Measurements from ENCODE around the gene ADD1. TPM values are rescaled to one million over a fixed set of nuclear protein-coding genes. Genes with fewer than 3 reads are reported as not detected.

ADD1 gene
- polyA plus RNA-seq, 5 donors: 260 to 305 (median 286) TPM

DNA sequence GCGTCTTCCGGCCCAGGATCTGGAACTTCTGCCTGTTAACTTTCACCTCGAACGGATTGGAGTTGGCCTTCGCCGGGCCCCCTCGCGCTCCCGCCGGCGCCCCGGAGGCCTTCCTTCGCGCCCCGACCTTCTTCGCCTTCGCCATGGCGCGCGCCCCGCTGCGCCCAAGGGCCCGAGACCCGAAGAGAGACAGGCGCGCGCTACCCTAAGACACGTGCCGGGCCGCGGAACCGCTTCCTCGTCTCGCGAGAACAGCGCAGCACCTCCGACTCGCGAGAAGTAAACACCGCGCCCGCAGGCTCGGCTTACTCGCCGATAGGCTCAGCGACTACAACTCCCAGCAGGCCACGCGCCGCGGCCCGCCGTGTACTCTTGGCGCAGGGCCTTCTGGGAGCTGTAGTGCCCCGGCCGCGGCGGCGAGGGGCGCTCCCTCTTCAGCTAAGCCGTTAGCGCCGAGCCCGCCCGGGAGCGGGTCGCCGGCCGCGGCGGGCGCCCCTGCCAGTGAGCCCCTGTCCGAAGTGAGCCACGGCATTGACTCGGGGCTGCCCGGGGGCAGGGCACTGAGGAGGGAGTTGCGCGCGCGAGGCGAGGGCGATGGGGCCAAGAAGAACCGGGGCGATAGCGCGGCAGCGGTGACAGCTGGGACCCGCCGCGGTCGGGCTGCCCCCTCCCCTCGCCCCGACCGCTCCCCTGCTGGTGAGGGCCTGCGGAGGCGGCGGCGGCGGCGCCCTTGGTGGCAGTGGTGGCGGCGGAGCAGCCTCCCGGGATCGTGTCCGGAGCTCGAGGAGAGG is 119.7 kb downstream of the ADD1 start, which contains the start of the genes GRK4 and NOP14:
TSS of gene GRK4 (plus strand) at position 397 of the 791 bp plus-strand sequence. CDS start 500 bp downstream, outside the sequence.
TSS of gene NOP14 (minus strand) at position 232 of the 791 bp plus-strand sequence. CDS start at position 145, 87 bp downstream.
- peak; percentile 97 to 98 for DNase-seq

DNA sequence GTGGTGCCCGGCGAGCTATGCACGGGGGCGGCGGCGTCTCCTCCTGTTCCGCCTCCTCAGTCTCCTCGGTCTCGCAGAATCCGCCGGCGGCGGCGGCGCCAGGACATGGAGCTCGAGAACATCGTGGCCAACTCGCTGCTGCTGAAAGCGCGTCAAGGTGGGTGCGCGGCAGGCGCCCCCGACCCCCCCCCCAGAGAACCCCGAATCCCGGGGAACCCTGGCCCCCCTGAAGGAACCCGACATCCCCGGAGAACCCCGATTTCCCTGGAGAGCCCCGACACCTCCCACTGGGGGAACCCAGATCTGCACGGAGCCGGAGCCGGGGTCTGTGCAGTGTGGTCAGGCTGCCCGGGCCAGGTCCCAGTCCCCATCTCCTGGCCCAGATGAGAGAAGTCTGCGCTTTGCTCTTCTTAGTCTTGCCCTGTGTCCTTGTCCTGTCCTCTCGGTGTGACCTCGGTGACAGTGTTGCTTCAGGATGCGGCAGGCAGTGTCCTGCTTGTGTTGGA is 120.4 kb downstream of the ADD1 start:
- no peak for DNase-seq

DNA sequence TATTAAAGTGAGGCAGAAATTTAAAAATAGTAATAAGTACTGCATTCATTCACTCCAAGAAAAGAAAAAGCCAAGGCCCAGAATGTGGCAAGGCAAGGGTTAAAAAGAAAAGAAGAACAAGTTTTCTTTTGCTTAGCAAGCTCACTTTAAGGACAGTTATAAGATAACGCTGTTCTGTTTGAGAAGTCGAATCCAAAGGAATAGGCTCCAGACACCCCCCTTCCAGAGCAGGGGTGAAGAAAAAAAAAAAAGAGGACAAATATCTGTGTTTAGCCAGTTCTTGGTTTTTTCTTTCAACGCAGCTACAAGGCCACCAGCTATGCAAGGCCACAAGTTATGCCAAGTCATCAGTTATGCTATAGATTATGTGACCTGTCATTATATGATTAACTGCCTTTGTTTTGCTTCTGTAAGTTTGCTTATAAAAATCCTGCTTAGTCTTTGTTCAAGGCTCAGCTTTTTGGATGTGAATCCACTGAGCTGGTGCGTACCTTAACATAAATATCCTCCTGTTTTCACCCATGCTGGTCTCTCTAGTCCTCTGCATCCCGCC is 121.1 kb downstream of the ADD1 start:
- no peak for DNase-seq

DNA sequence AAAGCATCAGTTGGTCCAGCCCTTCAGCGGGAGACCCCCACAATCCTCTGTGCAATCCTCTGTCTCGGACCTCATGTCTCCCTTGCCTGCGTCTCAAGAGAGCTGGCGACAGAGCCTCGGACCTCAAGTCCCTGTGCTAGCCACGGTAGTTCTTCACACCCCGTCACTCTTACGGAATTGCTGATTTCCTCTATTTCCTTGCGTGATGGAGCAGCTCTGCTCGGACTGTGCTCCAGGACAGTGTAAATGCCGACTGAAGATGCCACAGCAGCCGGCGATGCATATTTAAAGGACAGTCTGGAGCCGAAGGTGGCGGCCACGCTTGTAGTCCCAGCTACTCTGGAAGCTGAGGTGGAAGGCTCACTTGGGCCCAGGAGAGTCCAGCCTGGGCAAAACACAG is 121.6 kb downstream of the ADD1 start:
- no peak for DNase-seq

DNA sequence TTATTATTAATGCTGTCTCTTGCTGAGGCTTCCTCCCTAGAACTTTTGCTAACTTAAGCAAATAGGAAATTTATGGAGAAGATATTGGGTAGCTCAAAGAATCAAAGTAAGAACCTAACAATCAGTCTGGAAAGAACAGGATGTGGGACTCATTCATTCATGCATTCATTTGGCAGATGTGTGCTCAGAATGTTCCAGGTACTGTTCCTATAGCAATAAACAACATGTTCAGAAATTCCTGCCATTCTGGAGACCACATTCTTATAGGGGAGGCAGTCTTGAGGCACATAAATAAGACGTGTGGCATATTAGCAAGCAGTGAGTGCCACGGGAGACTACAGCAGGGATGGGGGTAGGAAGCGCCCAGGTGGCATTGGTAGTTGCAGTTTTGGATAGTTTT is 124.7 kb downstream of the ADD1 start:
- no peak for DNase-seq

DNA sequence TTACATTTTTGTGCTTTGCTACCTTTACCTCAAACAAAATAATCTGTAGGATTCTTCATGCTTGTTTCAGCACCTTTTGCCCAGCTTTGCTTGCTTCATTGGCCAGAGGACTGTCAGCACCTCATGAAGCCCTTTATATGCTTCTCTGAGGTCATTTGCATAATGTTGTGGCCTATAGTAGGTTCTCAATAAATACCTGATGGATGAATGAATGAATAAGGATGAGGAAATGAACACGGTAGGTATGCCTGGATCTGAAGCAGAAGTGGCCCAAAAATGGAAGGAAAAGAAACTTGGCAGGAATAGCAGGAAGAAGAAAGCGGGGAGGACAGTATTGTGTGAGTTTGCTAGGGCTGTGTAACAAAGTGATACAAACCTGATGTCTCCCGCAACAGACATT is 127.6 kb downstream of the ADD1 start:
- DNase-seq: no peak

DNA sequence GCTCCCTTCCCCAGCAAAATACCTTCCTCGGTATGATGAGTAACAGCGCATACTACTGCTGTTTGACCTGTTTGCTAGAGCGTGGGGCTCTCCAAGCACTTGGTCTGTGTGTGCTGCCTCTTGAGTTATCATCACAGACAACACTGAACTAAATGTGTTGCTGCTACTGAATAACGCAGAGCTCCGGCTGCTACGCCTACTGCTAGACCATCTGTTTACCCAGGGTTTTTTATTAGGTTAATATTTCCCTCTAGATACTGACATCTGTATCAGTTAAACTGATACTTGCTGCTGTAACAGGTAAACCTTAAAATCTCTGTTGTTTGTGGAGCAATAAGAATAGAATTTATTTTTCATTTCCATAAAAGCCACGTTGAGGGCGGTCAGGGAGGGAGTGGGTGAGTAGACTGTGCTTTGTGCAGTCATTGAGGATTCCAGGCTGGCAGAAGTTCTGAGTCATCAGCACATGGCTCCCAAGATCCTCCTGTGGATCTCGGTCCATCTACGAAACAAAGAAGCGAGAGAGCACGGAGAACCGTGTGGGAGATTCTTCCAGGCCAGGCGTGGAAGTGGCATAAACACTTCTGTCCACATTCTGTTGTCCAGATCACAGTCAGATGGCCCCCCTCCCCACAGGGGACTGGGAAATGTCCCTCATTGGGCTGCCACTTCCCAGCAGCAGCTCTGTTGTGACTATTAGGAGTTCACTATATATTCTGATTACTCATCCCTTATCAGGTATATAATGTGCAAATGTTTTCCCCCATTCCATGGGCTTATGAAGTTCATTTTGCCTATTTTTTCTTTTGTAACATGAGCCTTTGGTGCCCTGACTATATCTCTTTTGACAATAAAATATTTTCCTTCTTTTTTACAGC is 133.8 kb downstream of the ADD1 start:
- no peak for DNase-seq

Other genes with a start within 250 kb of the ADD1 start
- 10 to 100 TPM; 16.0 to 24.5 (median 18.5) TPM for gene TNIP2, start 87.5 kb upstream of the ADD1 start, polyA plus RNA-seq (ENCODE audit: insufficient read depth in 1 of 5, insufficient read length in 5 of 5, low replicate concordance in 1 of 5)
- 10 to 100 TPM; 33.2 to 59.8 (median 47.8) TPM for gene SH3BP2, start 50.8 kb upstream of the ADD1 start, polyA plus RNA-seq (ENCODE audit: insufficient read depth in 1 of 5, insufficient read length in 5 of 5, low replicate concordance in 1 of 5)
- gene NOP14, start 119.6 kb downstream of the ADD1 start, polyA plus RNA-seq (ENCODE audit: insufficient read depth in 1 of 5, insufficient read length in 5 of 5, low replicate concordance in 1 of 5): 10 to 100 TPM; 22.4 to 28.7 (median 27.6) TPM
- gene GRK4, start 119.7 kb downstream of the ADD1 start, polyA plus RNA-seq (ENCODE audit: insufficient read depth in 1 of 5, insufficient read length in 5 of 5, low replicate concordance in 1 of 5): 10 to 100 TPM; 13.8 to 23.1 (median 15.6) TPM
- gene HTT-AS, start 230.7 kb downstream of the ADD1 start, polyA plus RNA-seq (ENCODE audit: insufficient read depth in 1 of 5, insufficient read length in 5 of 5, low replicate concordance in 1 of 5): not detected
- 10 to 100 TPM; 27.9 to 34.4 (median 32.0) TPM for gene HTT, start 230.8 kb downstream of the ADD1 start, polyA plus RNA-seq (ENCODE audit: insufficient read depth in 1 of 5, insufficient read length in 5 of 5, low replicate concordance in 1 of 5)